Measurements from ENCODE around the gene DENND1A.

- TF ChIP-seq CTCF (IDR thresholded peaks at IDR 0.05; ENCODE audit: insufficient read depth, low read depth, low read length) (no peak), EZH2 (IDR thresholded peaks at IDR 0.05; ENCODE audit: insufficient read depth, low read length) (no peak)
Observed at GRCh38 chr9:123481209-123481865, 448.6 kb downstream of the DENND1A start.

Data from astrocyte (in vitro differentiated cells and primary cell).